Stimulated activated CD4-positive, alpha-beta T cell treated with anti-CD3 and anti-CD28 coated beads, Interleukin-2, amount 100 ng/mL, for 4 hours (primary cell): ENCODE measurements around the gene DRD3.

Source experiments
- DNase-seq: peaks from one replicate; pipeline ENCODE4 v3.0.0-alpha.2; 2020; ENCODE audit warnings: low read depth

The DRD3 gene

DNA sequence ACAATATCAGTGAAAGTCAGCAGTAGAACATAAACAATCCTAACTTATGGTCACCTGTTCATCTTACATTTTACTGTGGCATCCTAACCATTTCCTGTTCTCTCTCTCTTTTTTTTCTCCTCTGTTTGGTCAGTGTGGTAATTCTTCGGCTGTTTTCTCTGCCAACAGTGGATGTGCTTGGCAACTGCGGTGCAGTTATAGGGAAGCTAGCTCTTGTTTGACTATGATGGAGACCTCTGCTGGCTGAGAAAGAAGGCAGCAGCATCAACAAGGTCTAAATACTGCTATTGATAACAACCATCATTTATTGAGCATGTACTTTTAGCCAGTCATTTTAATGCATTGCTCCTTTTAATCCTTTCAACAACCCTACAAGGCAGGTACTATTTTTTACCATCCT lies 723 bp upstream of the DRD3 start:
- no peak for DNase-seq

DNA sequence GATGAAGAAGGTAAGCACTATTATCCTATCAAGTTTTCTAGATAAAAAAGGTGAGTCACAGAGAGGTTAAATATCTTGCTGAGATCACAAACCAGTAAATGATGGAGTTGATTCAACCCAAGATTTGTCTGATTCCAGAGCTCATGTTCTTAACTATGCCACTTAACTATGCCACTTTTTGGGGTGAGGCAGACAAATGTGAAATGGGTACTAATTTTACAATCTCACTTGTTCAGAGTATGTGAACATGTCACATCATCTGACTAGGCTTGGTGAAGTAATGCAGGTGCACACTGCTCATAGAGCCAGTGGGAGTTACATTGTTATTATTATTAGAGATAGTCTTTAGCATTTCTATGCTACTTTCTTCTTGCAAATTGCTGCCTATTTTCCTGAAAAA lies 2.0 kb downstream of the DRD3 start:
- no peak for DNase-seq

DNA sequence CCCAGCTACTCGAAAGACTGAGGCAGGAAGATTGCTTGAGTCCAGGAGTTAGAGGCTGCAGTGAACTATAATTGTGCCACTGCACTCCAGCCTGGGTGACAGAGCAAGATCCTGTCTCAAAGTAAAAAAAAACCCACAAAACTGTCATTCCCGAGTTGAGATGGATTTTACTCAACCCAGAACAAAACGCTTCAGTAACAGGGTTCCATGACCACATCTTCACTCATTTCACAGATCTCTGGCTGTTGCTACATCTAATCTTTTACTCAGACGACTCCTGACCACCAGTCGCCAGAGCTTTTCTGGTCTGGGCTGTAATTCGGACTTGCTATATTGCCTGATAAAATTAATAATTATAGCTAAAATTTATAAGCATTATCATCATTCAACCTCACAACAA lies 2.4 kb downstream of the DRD3 start:
- DNase-seq, result no peak

DNA sequence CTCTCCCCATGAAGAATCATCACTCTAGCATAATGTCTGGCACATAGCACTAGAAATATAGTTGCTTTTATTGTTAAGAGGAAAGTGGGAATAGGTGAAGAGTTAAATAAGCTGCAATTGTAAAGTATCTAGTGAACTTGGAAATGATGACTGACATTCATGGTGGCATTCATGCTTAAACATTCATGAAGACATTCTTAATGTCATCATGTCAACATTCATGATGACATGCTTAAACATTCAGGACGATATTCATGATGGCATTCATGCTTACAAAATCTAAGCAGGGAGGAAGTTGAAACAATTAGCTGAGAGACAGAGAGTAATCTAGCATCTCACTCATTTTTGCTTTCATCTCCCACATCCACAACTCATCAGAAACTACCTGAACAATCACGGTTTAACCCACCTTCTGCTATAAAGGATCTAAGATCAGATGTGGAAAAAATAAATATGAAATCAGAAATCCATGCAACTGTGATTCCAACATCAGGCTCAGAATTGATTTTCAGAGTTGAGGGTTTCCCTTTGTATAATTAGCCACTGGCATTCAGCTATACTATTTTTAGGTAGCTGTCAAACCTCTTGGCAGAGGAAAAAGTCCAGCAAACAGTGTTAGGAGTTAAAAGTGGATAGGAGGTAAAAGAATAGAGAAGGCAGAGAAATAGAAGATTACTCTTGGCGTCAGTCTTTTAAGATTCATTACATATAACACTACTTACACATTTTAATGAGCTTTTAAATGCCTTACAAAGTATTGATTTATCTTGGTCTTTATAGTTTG lies 3.5 kb downstream of the DRD3 start:
- no peak for DNase-seq

DNA sequence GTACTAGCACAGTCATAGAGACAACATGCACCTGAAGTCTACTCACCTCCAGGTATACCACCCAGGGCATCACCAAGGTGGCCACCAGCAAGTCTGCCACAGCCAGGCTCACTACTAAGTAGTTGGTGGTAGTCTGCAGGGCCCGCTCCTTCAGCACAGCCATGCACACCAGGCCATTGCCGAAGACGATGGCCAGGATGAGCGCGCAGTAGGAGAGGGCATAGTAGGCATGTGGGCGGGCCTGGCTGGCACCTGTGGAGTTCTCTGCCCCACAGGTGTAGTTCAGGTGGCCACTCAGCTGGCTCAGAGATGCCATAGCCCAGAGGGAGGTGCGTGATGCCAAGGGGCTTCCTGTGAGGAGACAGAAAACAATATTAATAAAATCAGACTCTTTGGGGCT lies 7.2 kb downstream of the DRD3 start:
- no peak for DNase-seq

DNA sequence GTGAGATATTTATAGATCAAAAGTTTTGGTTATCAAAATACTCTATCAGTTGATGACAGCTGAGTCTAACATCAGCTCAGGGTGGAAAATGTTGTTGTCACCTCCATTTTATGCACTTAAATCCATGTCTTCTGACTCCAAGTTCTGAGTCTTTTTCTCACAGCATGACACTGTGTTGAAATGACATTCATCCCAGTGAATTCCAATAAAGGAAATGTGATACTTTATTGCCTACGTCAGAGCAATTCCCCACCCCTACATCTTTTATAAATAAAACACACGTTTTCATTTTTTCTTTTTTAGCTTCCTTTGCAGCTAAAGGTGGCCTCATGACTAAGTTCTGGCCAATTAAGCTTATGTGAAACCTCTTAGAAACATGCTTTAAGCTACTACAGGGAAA lies 10.7 kb downstream of the DRD3 start:
- no peak for DNase-seq

DNA sequence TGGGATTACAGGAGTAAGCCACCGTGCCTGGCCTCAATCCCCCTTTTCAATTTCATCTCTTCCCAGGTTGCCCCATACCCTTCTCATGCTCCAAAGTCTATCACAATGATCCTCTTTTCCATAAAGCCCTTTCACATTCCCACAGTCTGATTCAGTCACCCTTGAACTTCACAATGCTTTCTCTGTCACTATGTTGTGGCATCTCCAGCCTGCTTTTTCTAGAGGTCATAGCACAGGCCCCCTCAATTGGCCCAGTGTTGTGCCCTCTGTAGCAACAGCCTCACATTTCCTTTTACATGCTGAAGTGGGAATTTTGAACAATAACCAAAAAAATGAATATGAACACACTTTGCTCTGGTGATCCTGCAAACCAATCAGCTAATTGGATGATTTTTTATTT lies 21.5 kb downstream of the DRD3 start:
- DNase-seq, result no peak

DNA sequence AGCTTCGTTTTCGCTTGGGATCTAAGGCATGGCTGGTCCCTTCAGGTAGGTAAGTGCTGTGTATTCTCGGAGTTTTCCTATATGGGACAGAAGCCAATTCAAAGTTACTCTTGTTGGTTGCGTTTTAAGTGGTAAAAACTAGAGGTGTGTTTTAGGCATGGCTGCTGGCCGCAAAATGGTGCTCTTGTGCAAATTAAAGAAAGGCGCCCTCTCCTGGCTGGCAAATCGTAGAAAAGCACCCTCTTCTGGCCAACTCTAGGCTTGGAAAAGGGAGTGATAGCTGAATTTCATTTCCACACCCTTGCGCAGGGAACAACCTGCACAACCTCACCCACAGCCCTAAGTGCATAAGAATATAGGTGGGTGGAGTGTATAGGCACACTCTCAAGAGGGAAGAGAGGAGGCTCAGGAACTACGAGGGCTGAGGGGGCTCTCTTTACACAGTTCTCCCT lies 23.5 kb downstream of the DRD3 start:
- DNase-seq, result no peak

DNA sequence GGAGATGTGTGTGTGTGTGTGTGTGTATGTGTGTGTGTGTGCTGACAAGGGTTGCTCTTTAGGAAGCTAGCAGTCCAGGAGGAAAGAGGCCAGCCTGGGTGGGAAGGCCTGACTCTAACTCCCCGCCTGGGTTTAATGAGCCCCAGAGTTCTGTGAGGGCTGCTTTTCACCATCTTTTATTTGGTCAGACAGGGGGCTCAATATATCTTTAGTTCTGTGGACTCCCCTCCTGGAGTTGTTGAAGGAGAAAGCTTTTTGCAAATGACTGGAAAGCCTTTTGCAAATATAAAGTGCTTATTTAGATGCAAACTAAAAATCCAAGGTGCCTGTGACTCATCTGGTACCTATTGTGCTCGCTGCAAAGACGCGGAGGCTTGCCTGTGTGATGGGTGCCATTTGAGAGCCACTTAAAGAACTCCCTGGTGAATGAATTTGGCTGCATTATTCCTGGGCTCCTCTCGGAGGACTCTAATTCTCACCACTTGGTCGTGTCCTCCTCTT lies 24.5 kb downstream of the DRD3 start:
- no peak for DNase-seq

DNA sequence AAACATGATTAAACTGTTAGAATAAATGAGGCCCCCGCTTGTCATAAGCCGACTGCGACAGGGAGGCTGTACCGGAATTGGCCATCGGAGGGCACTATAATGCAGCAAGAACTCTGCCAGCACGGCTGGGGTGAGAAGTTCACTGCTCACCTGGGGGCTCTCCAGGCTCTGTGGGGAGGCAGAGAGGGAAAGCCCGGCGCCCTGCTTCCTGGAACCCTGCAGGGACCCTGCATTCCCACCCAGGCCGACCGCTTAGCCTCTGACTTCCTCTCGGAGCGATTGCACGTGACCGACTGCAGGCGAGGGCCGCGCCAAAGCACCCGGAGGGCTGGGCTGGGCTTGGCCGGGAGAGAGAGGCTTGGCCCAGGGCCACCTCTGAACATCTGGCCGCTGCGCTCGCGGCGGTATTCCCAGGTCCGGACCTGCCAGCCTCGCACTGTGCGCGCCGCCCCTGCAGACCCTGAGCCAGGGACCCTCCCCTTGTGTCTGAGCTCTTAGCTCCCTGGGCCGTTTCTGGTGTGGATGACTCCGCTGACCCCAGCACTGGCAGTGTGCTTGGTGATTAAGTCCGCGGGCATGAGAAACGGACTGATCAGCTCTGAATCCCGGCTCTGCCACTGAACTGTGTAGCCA lies 26.2 kb downstream of the DRD3 start:
- peak; percentile 75 for DNase-seq

DNA sequence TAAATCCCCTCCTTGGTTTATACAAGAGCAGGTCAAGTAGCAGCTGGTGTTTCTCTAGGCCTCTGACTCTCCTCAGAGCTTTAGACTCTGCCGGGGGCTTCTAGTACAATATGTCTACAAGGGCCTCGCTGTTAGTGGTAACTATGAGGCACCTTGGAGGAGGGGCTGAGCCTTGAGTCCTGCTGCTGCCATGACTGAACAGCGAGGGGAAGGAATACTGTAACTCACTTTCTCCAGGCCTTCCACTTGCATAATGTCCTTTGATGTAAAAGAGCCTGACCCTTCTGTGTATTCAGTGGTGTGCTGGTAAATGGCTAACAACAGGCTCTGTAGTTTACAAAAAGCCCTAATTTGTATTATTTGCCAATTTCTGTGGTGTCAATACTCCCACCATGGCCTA lies 27.8 kb downstream of the DRD3 start:
- DNase-seq, result no peak

DNA sequence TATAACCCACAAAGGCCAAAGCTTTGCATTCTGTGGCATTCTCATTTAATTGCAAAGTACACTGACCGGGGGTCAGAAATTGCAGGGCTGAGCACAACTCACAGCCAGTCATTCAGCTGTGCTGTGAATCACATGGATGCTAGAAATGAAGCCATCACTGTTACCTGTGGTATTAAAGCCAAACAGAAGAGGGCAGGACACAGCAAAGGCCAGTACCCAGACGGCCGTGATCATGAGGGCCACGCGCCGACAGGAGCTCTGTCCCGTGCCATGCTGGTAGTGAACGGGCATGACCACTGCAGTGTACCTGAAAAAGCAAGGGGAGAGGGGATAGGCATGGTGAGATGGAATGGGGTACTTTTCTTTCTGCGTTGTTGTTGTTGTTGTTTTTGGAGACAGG lies 31.6 kb downstream of the DRD3 start:
- no peak for DNase-seq

DNA sequence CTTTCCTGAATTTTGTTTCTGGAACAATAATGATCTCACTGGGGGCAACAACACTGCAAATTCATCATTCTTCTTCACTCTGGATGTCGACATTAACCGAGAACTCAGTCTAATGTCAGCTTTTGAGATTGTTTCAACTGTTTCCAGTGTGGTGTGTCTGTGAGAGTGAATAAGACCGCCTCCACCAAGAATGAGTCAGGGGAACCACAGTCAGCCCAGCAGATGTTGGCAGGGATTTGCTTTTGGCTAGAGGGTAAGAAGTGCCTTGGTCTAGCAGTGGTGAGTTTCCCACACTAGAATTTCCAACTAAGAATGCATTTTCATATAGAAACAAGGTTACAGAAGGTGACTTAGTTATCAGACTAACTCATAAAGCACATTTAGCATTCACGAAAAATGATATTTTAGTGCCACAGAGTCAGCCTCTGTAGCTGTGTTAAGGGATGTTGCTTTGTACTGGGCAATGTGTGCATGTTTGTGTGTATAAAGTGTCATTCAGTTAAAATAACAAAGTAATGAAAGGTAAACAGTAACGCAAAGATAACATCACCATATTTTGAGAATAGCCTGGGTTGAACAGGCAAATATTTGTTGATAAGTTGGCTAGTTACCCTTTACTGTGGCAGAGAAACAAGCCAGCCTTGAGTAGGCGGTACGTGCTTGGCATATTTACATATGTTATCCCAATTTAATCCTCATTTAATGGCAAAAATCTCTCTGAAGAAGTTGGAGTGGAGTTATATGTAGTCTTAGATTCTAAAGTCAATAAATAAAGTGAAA lies 33.8 kb downstream of the DRD3 start:
- no peak for DNase-seq

DNA sequence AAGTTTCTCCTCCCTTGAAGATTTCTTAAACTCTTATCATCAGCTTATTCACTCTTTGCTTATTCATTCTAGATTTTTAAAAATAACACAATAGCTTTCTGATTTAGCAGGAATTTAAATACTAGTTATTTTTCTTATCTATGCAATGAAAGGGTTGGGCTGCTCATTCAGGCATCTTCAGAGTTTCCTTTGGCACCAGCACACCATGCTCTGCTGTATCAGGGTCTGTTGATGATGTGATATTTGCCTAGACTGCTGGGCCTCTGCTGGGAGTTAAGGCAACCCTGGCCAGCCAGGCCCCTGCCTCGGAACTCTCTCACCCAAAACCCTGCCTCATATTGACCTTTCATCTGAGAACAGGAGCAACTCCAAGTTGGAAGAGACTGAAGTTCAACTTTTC lies 35.0 kb downstream of the DRD3 start:
- DNase-seq, result no peak

DNA sequence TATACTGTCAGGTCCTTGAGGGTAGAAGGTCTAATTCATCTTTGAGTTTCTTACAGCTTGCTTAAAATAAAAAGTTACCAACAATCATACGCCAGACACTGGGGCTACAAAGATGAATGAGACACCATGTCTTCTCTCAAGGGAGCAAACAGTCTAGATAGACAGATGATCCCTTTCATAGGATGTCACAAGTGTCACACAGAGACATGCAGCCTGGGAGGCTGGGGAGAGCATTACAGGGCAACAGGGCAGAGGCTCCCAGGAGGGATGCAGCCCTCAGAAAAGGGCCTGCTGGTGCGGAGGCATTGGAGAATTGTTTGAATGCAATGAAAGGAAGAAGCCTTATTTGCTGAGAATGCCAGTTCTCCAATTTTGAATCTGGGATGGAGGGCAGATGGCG lies 39.0 kb downstream of the DRD3 start:
- DNase-seq, result no peak

DNA sequence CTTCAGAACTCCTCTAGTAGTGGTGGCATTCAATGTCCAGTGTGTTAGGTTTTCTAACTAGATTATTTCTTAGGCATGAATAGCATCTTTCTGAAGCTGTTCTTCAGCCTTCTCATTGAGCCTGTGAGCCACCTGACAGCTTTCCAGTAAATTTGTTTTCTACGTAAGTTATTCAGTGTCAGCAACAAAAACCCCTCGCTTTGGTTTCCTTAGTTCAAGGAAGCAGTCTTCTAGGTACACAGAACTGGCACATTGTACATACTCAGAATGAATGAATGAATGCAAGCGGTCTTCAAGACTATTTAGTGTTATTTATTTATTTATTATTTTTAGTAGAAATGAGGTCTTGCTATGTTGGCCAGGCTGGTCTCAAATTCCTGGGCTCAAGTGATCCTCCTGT lies 44.9 kb downstream of the DRD3 start:
- no peak for DNase-seq

DNA sequence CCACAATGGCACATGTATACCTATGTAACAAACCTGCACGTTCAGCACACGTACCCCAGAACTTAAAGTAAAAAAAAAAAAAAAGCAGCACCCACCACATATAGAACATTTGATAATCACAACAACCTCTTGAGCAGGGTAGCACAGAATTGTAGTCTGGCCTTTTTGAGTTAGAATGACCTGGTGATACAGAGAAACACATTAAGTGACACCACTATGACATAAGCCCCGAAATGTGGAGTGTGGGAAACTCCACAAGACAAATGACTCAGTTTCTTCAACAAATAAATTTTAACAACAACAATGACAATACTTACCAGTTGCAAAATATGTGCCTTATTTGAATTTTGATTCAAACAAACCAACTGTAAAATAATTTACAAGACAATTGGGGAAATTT lies 46.4 kb downstream of the DRD3 start:
- no peak for DNase-seq

DNA sequence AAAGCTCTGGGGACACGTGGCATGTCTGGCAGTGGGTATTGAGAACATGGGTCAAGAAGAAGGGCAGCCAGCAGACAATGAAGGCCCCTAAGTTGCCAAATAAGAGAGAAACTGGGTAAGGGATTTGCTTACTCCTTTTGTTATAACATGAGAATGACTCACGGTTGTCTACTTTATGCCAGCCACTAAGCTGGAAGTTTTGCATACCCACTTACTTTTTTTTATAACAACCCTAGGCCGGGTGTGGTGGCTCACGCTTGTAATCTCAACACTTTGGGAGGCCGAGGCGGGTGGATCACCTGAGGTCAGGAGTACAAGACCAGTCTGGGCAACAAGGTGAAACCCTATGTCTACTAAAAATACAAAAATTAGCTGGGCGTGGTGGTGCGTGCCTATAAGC lies 50.0 kb downstream of the DRD3 start:
- DNase-seq, result no peak

DNA sequence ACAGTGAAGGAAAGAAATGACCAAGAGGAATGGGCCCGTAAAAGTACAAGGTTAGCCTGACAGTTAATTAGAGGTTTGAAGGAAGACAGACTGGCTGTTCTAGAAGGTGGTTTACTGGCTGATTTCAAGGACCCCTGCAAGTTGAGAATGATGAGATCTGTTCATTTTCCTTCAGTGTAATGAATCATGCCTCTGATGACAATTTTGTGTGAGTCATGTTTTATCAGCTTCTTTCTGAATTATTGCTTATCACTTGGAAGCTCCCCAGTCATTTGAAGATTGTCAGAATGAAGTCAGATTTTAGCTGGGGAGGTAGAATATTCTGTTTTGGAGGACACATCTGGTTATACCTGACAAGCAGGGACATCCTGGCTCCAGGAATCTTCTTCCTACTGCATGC lies 50.6 kb downstream of the DRD3 start:
- DNase-seq, result no peak

DNA sequence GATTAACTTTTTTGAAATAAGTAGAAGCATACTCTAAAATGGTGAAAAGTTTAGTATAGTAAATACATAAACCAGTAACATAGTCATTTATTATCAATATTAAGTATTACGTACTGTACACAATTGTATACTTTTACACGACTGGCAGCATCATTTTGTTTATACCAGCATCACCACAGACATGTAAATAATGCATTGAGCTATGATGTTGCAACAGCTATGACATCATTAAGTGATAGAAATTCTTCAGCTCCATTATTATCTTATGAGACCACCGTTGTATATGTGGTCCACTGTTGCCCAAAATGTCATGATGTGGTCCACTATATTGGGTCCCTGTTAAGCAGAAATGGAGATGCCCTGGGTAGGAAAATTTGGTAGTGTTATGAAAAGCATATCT lies 51.3 kb downstream of the DRD3 start:
- DNase-seq, result no peak

DNA sequence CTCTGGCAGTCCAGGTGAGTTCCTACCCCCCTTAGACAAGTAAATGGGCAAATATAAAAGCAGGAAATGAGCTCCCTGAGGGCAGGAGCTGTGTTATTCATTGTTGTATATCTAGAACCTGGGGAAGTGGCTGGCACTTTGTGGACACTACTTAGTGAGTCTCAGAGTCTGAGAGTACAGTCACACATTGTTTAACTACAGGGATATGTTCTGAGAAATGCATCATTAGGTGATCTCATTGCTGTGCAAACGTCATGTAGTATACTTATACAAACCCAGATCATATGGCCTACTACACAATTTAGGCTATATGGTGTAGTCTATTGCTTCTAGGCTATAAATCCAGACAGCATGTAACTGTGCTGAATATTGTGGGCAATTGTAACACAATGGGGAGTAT lies 52.4 kb downstream of the DRD3 start:
- DNase-seq, result no peak

DNA sequence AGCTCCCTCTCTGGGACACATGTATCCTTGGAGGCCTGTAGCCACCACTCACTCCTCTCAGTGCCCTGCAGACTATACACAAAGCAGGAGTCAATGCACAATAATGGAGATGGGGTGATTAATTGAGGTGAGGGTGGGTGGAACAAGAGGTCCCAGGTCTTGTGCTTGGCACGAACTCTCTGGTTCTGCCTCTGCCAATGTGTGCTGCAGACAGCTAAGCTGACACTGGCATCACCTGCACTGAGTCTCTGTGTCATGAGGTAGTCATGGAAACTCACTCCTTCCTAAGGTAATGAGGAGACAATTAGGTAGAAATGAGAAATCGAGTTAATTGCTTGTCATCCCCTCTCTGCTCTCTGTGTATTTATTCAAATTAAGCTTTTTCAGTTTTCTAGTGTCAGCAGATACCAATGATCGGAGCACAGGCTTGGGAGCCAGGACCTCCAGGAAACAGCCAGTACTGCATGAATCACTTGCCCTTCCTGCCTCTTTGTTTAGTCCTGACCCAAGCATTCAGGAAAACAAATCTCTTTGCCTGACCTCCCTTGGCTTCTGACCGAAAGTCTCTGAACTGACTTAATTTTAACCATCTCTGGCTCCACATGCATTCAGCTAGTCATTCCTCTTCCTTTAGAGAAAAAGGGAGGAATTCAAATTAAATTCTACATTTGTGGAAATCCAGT lies 56.7 kb downstream of the DRD3 start:
- DNase-seq, result no peak
